Mucosa of rectum (tissue), 2 donors: ENCODE data around the gene TMCC2.
"Not testable (repeated sequence)": the region's sequence is repeated elsewhere in the genome, so short reads cannot be mapped to it uniquely, and the experiment has no call there.

Experiments used
- H3K27ac ChIP-seq, 2 donors: one replicate each; pipeline ENCODE4 v1.7.0; 2013; ENCODE audit warnings: inconsistent platforms in 2 of 2, low read depth in 2 of 2, low read length in 2 of 2
- H3K27me3 ChIP-seq, 2 donors: one replicate each; pipeline ENCODE4 v1.7.0; 2013; ENCODE audit warnings: low read length in 2 of 2; ENCODE audit not compliant: control insufficient read depth in 2 of 2, insufficient read depth in 2 of 2
- H3K36me3 ChIP-seq, 2 donors: one replicate each; pipeline ENCODE4 v1.7.0; 2013; ENCODE audit warnings: low read length in 2 of 2; ENCODE audit not compliant: control insufficient read depth in 2 of 2, insufficient read depth in 2 of 2
- H3K4me1 ChIP-seq, 2 donors: one replicate each; pipeline ENCODE4 v1.7.0; 2013; ENCODE audit warnings: low read length in 2 of 2, mild to moderate bottlenecking in 1 of 2; ENCODE audit not compliant: control insufficient read depth in 2 of 2, insufficient read depth in 2 of 2
- H3K4me3 ChIP-seq, 2 donors: one replicate each; pipeline ENCODE4 v1.7.0; 2013; ENCODE audit warnings: low read length in 2 of 2
- H3K9ac ChIP-seq, 2 donors: one replicate each; pipeline ENCODE4 v1.7.0; 2013; ENCODE audit warnings: low read length in 2 of 2, low read depth in 1 of 2, mild to moderate bottlenecking in 1 of 2
- H3K9me3 ChIP-seq, 2 donors: one replicate each; pipeline ENCODE4 v1.7.0; 2013; ENCODE audit warnings: low read length in 2 of 2; ENCODE audit not compliant: control insufficient read depth in 2 of 2
- donor health status: healthy.
- donor health status: Normal muscosa, but diverticular disease.

Gene TMCC2

GRCh38 chr1:205275916-205276688 is 48.4 kb downstream of the TMCC2 start:
- Histone ChIP-seq H3K9ac (no peak overlapping the region), H3K36me3 (peaks cover 0 to 2% of the 10 kb centered on the region in 2 donors), H3K9me3 (no peaks in the 10 kb centered on the region), H3K27ac (peak overlapping the region; percentile 69 to 71), H3K4me3 (no peak overlapping the region), H3K27me3 (no peaks in the 10 kb centered on the region), H3K4me1 (peaks cover 26 to 31% of the 10 kb centered on the region in 2 donors)

- Histone ChIP-seq H3K27me3 (no peaks in the 10 kb centered on the region), H3K4me3 (no peak overlapping the region), H3K9me3 (no peaks in the 10 kb centered on the region), H3K4me1 (peaks cover 26 to 31% of the 10 kb centered on the region in 2 donors), H3K36me3 (peaks cover 0 to 2% of the 10 kb centered on the region in 2 donors), H3K27ac (no peak overlapping the region), H3K9ac (no peak overlapping the region)
Observed at GRCh38 chr1:205276689-205277065, 48.9 kb downstream of the TMCC2 start.

GRCh38 chr1:205279986-205280385 is 52.2 kb downstream of the TMCC2 start:
- no peak overlapping the region for H3K4me3 ChIP-seq
- no peak overlapping the region for H3K9ac ChIP-seq
- H3K4me1 ChIP-seq: peaks cover 26 to 30% of the 10 kb centered on the region in 2 donors
- H3K36me3 ChIP-seq: no peaks in the 10 kb centered on the region
- H3K27me3 ChIP-seq: no peaks in the 10 kb centered on the region
- H3K27ac ChIP-seq: peak overlapping the region; percentile 63 to 75
- H3K9me3 ChIP-seq: no peaks in the 10 kb centered on the region

GRCh38 chr1:205280666-205281395 is 53.1 kb downstream of the TMCC2 start:
- Histone ChIP-seq H3K4me1 (peaks cover 23 to 29% of the 10 kb centered on the region in 2 donors), H3K27ac (peak overlapping the region; percentile 63 to 75)
- H3K9me3 ChIP-seq, H3K36me3 ChIP-seq, H3K9ac ChIP-seq, H3K4me3 ChIP-seq, H3K27me3 ChIP-seq: not testable (repeated sequence)

GRCh38 chr1:205283270-205284147 is 55.8 kb downstream of the TMCC2 start:
- Histone ChIP-seq H3K4me1 (peaks cover 33 to 48% of the 10 kb centered on the region in 2 donors), H3K4me3 (no peak overlapping the region), H3K9ac (no peak overlapping the region), H3K27ac (peak overlapping the region in 1 of 2 donors; percentile 81), H3K9me3 (no peaks in the 10 kb centered on the region), H3K36me3 (no peaks in the 10 kb centered on the region), H3K27me3 (no peaks in the 10 kb centered on the region)

GRCh38 chr1:205284420-205285144 is 56.8 kb downstream of the TMCC2 start:
- peak overlapping the region; percentile 18 to 81 for H3K27ac ChIP-seq
- H3K27me3 ChIP-seq: no peaks in the 10 kb centered on the region
- peak overlapping the region in 1 of 2 donors; percentile 24 for H3K9ac ChIP-seq
- peaks cover 31 to 48% of the 10 kb centered on the region in 2 donors for H3K4me1 ChIP-seq
- no peaks in the 10 kb centered on the region for H3K36me3 ChIP-seq
- H3K9me3 ChIP-seq: no peaks in the 10 kb centered on the region
- peak overlapping the region in 1 of 2 donors; percentile 17 for H3K4me3 ChIP-seq

GRCh38 chr1:205285381-205286101 is 57.8 kb downstream of the TMCC2 start:
- Histone ChIP-seq H3K27ac (peak overlapping the region; percentile 18 to 81), H3K4me1 (peaks cover 26 to 43% of the 10 kb centered on the region in 2 donors), H3K4me3 (peak overlapping the region in 1 of 2 donors; percentile 37), H3K9ac (peak overlapping the region in 1 of 2 donors; percentile 54), H3K27me3 (no peaks in the 10 kb centered on the region), H3K9me3 (no peaks in the 10 kb centered on the region), H3K36me3 (no peaks in the 10 kb centered on the region)

- H3K4me1 ChIP-seq: peaks cover 26 to 43% of the 10 kb centered on the region in 2 donors
Observed at GRCh38 chr1:205286335-205286950, 58.7 kb downstream of the TMCC2 start.

More at GRCh38 chr1:205286335-205286950, 58.7 kb downstream of the TMCC2 start:
- no peaks in the 10 kb centered on the region for H3K27me3 ChIP-seq
- no peaks in the 10 kb centered on the region for H3K9me3 ChIP-seq
- peak overlapping the region; percentile 18 to 81 for H3K27ac ChIP-seq
- H3K4me3 ChIP-seq: peak overlapping the region in 1 of 2 donors; percentile 37
- no peaks in the 10 kb centered on the region for H3K36me3 ChIP-seq
- peak overlapping the region in 1 of 2 donors; percentile 54 for H3K9ac ChIP-seq
